HepG2 (cell line): ENCODE measurements around the gene LAMB2. TPM values are rescaled to one million over a fixed set of nuclear protein-coding genes. Genes with fewer than 3 reads are reported as not detected.

Experiments
- ATF4 ChIP-seq, 2 experiments: fragments of 450-650 bp in 1 of 2; sonication (generic) in 1 of 2; formaldehyde crosslinking; IDR thresholded peaks; 2 replicates each; pipeline versions ENCODE4 v1.5.0 to v1.8.0; 2020 to 2022; ENCODE audit warnings: mild to moderate bottlenecking in 1 of 2, missing genetic modification reagents in 1 of 2
- CERS6 ChIP-seq: sonication (generic); formaldehyde crosslinking; IDR thresholded peaks from 2 replicates; pipeline ENCODE4 v1.5.0; 2020; ENCODE audit warnings: missing genetic modification reagents
- CHD2 ChIP-seq: IDR thresholded peaks from 2 replicates; pipeline ENCODE4 v1.6.1; 2011; ENCODE audit warnings: low read depth, low read length, improper control_type of control experiment
- EEA1 ChIP-seq: sonication (generic); formaldehyde crosslinking; IDR thresholded peaks from 2 replicates; pipeline ENCODE4 v1.5.1; 2020; ENCODE audit warnings: mild to moderate bottlenecking, missing genetic modification reagents, borderline replicate concordance
- FOXJ3 ChIP-seq: sonication (generic); formaldehyde crosslinking; IDR thresholded peaks from 2 replicates; pipeline ENCODE4 v1.4.0; 2020; ENCODE audit warnings: missing genetic modification reagents, mild to moderate bottlenecking, borderline replicate concordance
- GATAD2A ChIP-seq: IDR thresholded peaks from 2 replicates; pipeline ENCODE4 v1.6.1; 2016
- GRHL1 ChIP-seq: sonication (generic); formaldehyde crosslinking; conservative IDR thresholded peaks from 2 replicates; pipeline ENCODE4 v1.8.0; 2022; ENCODE audit warnings: missing genetic modification reagents
- KAT8 ChIP-seq: IDR thresholded peaks from 2 replicates; pipeline ENCODE4 v1.6.1; 2016; ENCODE audit warnings: missing genetic modification reagents, missing compliant biosample characterization
- MLX ChIP-seq: IDR thresholded peaks from 2 replicates; pipeline ENCODE4 v1.6.1; 2016
- NKX3-1 ChIP-seq: sonication (generic); formaldehyde crosslinking; IDR thresholded peaks from 2 replicates; pipeline ENCODE4 v1.5.0; 2020; ENCODE audit warnings: missing genetic modification reagents
- NONO ChIP-seq, 2 experiments: fragments of 450-650 bp in 1 of 2; sonication (generic) in 1 of 2; formaldehyde crosslinking in 1 of 2; IDR thresholded peaks in 1 of 2; conservative IDR thresholded peaks in 1 of 2; 2 replicates each; pipeline versions ENCODE4 v1.6.1 to v1.8.0; 2017 to 2022; ENCODE audit warnings: mild to moderate bottlenecking in 1 of 2, missing genetic modification reagents in 1 of 2, moderate library complexity in 1 of 2
- SCMH1 ChIP-seq: sonication (generic); formaldehyde crosslinking; IDR thresholded peaks from 2 replicates; pipeline ENCODE4 v1.9.0; 2021; ENCODE audit warnings: missing genetic modification reagents, mild to moderate bottlenecking, borderline replicate concordance
- SNAI1 ChIP-seq: sonication (generic); formaldehyde crosslinking; IDR thresholded peaks from 2 replicates; pipeline ENCODE4 v1.5.0; 2020; ENCODE audit warnings: mild to moderate bottlenecking, missing genetic modification reagents, borderline replicate concordance
- SP5 ChIP-seq: IDR thresholded peaks from 2 replicates; pipeline ENCODE4 v1.6.1; 2016; ENCODE audit warnings: low read depth, borderline replicate concordance
- U2AF2 ChIP-seq: fragments of 200-400 bp; formaldehyde crosslinking; IDR thresholded peaks from 2 replicates; pipeline ENCODE4 v1.6.1; 2017; ENCODE audit warnings: low read depth, mild to moderate bottlenecking, low read length
- ZFP36 ChIP-seq: fragments of 150-350 bp; IDR thresholded peaks from 2 replicates; pipeline ENCODE4 v1.6.1; 2018; ENCODE audit warnings: borderline replicate concordance, low read length, low read depth; ENCODE audit not compliant: partially characterized antibody
- ZNF205 ChIP-seq: IDR thresholded peaks from 2 replicates; pipeline ENCODE4 v1.6.1; 2018; ENCODE audit warnings: missing biosample characterization, missing genetic modification reagents
- ZNF550 ChIP-seq: sonication (generic); formaldehyde crosslinking; IDR thresholded peaks from 2 replicates; pipeline ENCODE4 v1.4.0; 2020; ENCODE audit warnings: mild to moderate bottlenecking, missing genetic modification reagents, borderline replicate concordance
- ZNF557 ChIP-seq: sonication (generic); formaldehyde crosslinking; IDR thresholded peaks from 2 replicates; pipeline ENCODE4 v1.4.0; 2020; ENCODE audit warnings: missing genetic modification reagents
- ZNF576 ChIP-seq: sonication (generic); formaldehyde crosslinking; IDR thresholded peaks from 2 replicates; pipeline ENCODE4 v1.4.0; 2020; ENCODE audit warnings: mild to moderate bottlenecking, missing genetic modification reagents
- ZNF616 ChIP-seq: sonication (generic); formaldehyde crosslinking; IDR thresholded peaks from 2 replicates; pipeline ENCODE4 v1.5.0; 2020; ENCODE audit warnings: low read depth, mild to moderate bottlenecking, missing genetic modification reagents
- ZNF670 ChIP-seq: sonication (generic); formaldehyde crosslinking; IDR thresholded peaks from 2 replicates; pipeline ENCODE4 v1.8.0; 2022; ENCODE audit warnings: mild to moderate bottlenecking, missing genetic modification reagents, borderline replicate concordance
- ZNF672 ChIP-seq: sonication (generic); formaldehyde crosslinking; IDR thresholded peaks from 2 replicates; pipeline ENCODE4 v1.8.1; 2022; ENCODE audit warnings: missing genetic modification reagents
- ZNF768 ChIP-seq: sonication (generic); formaldehyde crosslinking; IDR thresholded peaks from 2 replicates; pipeline ENCODE4 v1.4.0; 2020; ENCODE audit warnings: missing genetic modification reagents
- ZNF792 ChIP-seq: IDR thresholded peaks from 2 replicates; pipeline ENCODE4 v1.6.1; 2016
- ZSCAN30 ChIP-seq: sonication (generic); formaldehyde crosslinking; IDR thresholded peaks from 2 replicates; pipeline ENCODE4 v1.5.0; 2020; ENCODE audit warnings: mild to moderate bottlenecking, missing genetic modification reagents
- polyA plus RNA-seq, 8 experiments: library from polyadenylated mRNA; depleted of rRNA in 3 of 8; stranded (reverse) in 7 of 8; unstranded in 1 of 8; fragments of >200 nt; fragmentation: Illumina TruSeq in 4 of 8; extraction: Trizol in 4 of 8; gene quantifications; 2 replicates each; pipeline versions ENCODE4 v1.2.1 to v1.2.3, GENCODE V29; 2011 to 2016; ENCODE audit warnings: low read depth in 4 of 8, missing spikeins in 1 of 8, mixed read lengths in 1 of 8; ENCODE audit not compliant: insufficient read depth in 1 of 8
- total RNA-seq, 5 experiments: library from RNA; depleted of rRNA; stranded (reverse); fragments of >200 nt; fragmentation: Illumina TruSeq; extraction: Trizol; gene quantifications; 2 replicates each; pipeline ENCODE4 v1.2.3, GENCODE V29; 2016; ENCODE audit warnings: low read depth in 1 of 5

LAMB2 gene
- total and polyA plus RNA-seq, 2 of the 13 experiments (the other 11 are each of a cell fraction or from before 2014, with no cell fraction given) = 208 to 443 TPM

- peak; percentile 95 for TF ChIP-seq KAT8 (CRISPR knock-in tag)
- TF ChIP-seq NONO (IDR thresholded peaks at IDR 0.05) = no peak
- peak; percentile 47; the same call in 1 of the 2 replicates for TF ChIP-seq NONO (CRISPR knock-in tag; conservative IDR thresholded peaks at IDR 0.05)
- no peak for TF ChIP-seq ZNF205
- TF ChIP-seq ZNF792 = no peak
- no peak for TF ChIP-seq NKX3-1 (CRISPR knock-in tag)
- TF ChIP-seq EEA1 = no peak
- peak; percentile 88 for TF ChIP-seq SP5 (CRISPR knock-in tag)
- TF ChIP-seq ZNF670 = no peak
- no peak for TF ChIP-seq ZNF550 (CRISPR knock-in tag)
- peak; percentile 23; the same call in 1 of the 2 replicates for TF ChIP-seq ZNF768 (CRISPR knock-in tag)
- TF ChIP-seq ZNF672 (CRISPR knock-in tag) = no peak
- no peak for TF ChIP-seq GRHL1 (CRISPR knock-in tag)
- no peak for TF ChIP-seq CERS6 (CRISPR knock-in tag)
- TF ChIP-seq CHD2 = no peak
- TF ChIP-seq ZNF576 = no peak
- TF ChIP-seq GATAD2A (CRISPR knock-in tag) = peak; percentile 48
- TF ChIP-seq ZSCAN30 (CRISPR knock-in tag) = peak; percentile 77; the same call in 1 of the 2 replicates
- no peak for TF ChIP-seq ATF4 (CRISPR knock-in tag; IDR thresholded peaks at IDR 0.05)
- no peak for TF ChIP-seq U2AF2
- TF ChIP-seq FOXJ3 = no peak
- no peak for TF ChIP-seq SCMH1 (CRISPR knock-in tag)
- no peak for TF ChIP-seq ZNF616 (CRISPR knock-in tag)
- TF ChIP-seq MLX (CRISPR knock-in tag) = peak; percentile 54; the same call in 1 of the 2 replicates
- no peak for TF ChIP-seq ZNF557 (CRISPR knock-in tag)
- TF ChIP-seq SNAI1 (CRISPR knock-in tag) = no peak
- TF ChIP-seq ZFP36 = peak; percentile 99
Measured at GRCh38 chr3:49165771-49166751, 33.2 kb upstream of the LAMB2 start, which contains the start of gene CCDC71 (continued).
